A549 (cell line): ENCODE results near the gene MLLT3. TPM values are rescaled to one million over a fixed set of nuclear protein-coding genes. Genes with fewer than 3 reads are reported as not detected.
A peak's percentile ranks its signal among the peaks of the same experiment; 100 is the strongest.

Source experiments
- ATAC-seq, 2 experiments: fragments of 200-7000 bp in 1 of 2; fragments of >200 bp in 1 of 2; cut with Nextera tagmentation in 1 of 2; cut with Tn5 transposase in 1 of 2; 3 replicates each; pipeline versions ENCODE4 v1.8.0 to v1.9.1; 2018 to 2020; ENCODE audit warnings: mild to moderate bottlenecking in 1 of 2, moderate library complexity in 1 of 2
- CTCF ChIA-PET: fragments of 300-600 bp; sonication (Branson Sonifier 250); formaldehyde crosslinking; extraction: SDS; loops from one replicate; lab custom pipeline; 2021; ENCODE audit warnings: antibody characterized with exemption, inconsistent platforms; lab: Yijun Ruan, JAX
- POLR2A ChIA-PET: fragments of 350-600 bp; formaldehyde crosslinking; extraction: SDS; loops from one replicate; lab custom pipeline; 2021; ENCODE audit warnings: antibody characterized with exemption, inconsistent platforms; lab: Yijun Ruan, JAX
- DNase-seq, 2 experiments: peaks; one replicate each; pipeline versions ENCODE4 v3.0.0 to v3.0.0-alpha.2; 2011 to 2016; ENCODE audit warnings: low read depth in 1 of 2, low spot score in 1 of 2
- FAIRE-seq: peaks from 2 replicates; lab custom pipeline; 2011; peaks lifted over from hg19 to GRCh38; lab: Jason Lieb, UNC
- H3K27ac ChIP-seq, 2 experiments: fragments of >200 bp; sonication (Bioruptor Twin); formaldehyde crosslinking; 3 replicates each; pipeline ENCODE4 v1.5.1; 2016 to 2017
- H3K4me1 ChIP-seq: fragments of >200 bp; sonication (Bioruptor Twin); formaldehyde crosslinking; 3 replicates; pipeline ENCODE4 v1.6.1; 2016
- H3K4me2 ChIP-seq: fragments of >200 bp; sonication (Bioruptor Twin); formaldehyde crosslinking; 3 replicates; pipeline ENCODE4 v1.6.1; 2016
- H3K4me3 ChIP-seq: fragments of >200 bp; sonication (Bioruptor Twin); formaldehyde crosslinking; 3 replicates; pipeline ENCODE4 v1.5.1; 2016
- H3K9me3 ChIP-seq: fragments of >200 bp; sonication (Bioruptor Twin); formaldehyde crosslinking; 3 replicates; pipeline ENCODE4 v1.6.1; 2016
- CBX2 ChIP-seq: fragments of 200-600 bp; sonication (generic); IDR thresholded peaks from 2 replicates; pipeline ENCODE4 v1.6.1; 2016; ENCODE audit warnings: low read depth, mild to moderate bottlenecking, borderline replicate concordance
- CHD2 ChIP-seq: fragments of 150-350 bp; IDR thresholded peaks from 2 replicates; pipeline ENCODE4 v1.6.1; 2014; ENCODE audit warnings: low read length; ENCODE audit not compliant: partially characterized antibody
- CHD4 ChIP-seq: fragments of 200-600 bp; sonication (generic); IDR thresholded peaks from 2 replicates; pipeline ENCODE4 v1.6.1; 2016; ENCODE audit warnings: antibody characterized with exemption, mild to moderate bottlenecking, borderline replicate concordance
- EHF ChIP-seq: fragments of 250-450 bp; sonication (Bioruptor Pico); IDR thresholded peaks from 2 replicates; pipeline ENCODE4 v1.5.0; 2020; ENCODE audit warnings: mild to moderate bottlenecking
- EHMT2 ChIP-seq: fragments of 200-600 bp; sonication (generic); IDR thresholded peaks from 2 replicates; pipeline ENCODE4 v1.6.1; 2016; ENCODE audit warnings: antibody characterized with exemption, low read depth, mild to moderate bottlenecking, moderate library complexity
- FOSL2 ChIP-seq, 2 experiments: fragments of 450-650 bp in 1 of 2; fragments of >200 bp in 1 of 2; sonication (Bioruptor Twin) in 1 of 2; formaldehyde crosslinking; IDR thresholded peaks; 2 replicates each; pipeline versions ENCODE4 v1.5.0 to v1.6.1; 2016 to 2020; ENCODE audit warnings: mild to moderate bottlenecking in 1 of 2, moderate library complexity in 1 of 2
- FOXS1 ChIP-seq: fragments of 250-450 bp; sonication (Bioruptor Pico); IDR thresholded peaks from 2 replicates; pipeline ENCODE4 v1.5.0; 2020; ENCODE audit warnings: mild to moderate bottlenecking, moderate library complexity
- GATA3 ChIP-seq: IDR thresholded peaks from 2 replicates; pipeline ENCODE4 v1.6.1; 2012; ENCODE audit warnings: borderline replicate concordance
- HDAC2 ChIP-seq: fragments of 200-600 bp; sonication (generic); IDR thresholded peaks from 2 replicates; pipeline ENCODE4 v1.6.1; 2016
- HEYL ChIP-seq: fragments of 250-450 bp; sonication (Bioruptor Pico); IDR thresholded peaks from 2 replicates; pipeline ENCODE4 v1.8.0; 2021; ENCODE audit warnings: mild to moderate bottlenecking, moderate library complexity
- HOXA7 ChIP-seq: fragments of 250-450 bp; sonication (Bioruptor Pico); IDR thresholded peaks from 2 replicates; pipeline ENCODE4 v1.5.0; 2020; ENCODE audit warnings: mild to moderate bottlenecking, moderate library complexity
- JUN ChIP-seq, 2 experiments: fragments of >200 bp; sonication (Bioruptor Twin); formaldehyde crosslinking; IDR thresholded peaks; 2 replicates in 1 of 2; 3 replicates in 1 of 2; pipeline ENCODE4 v1.6.1; 2016 to 2017
- JUNB ChIP-seq: fragments of >200 bp; sonication (Bioruptor Twin); formaldehyde crosslinking; IDR thresholded peaks from 2 replicates; pipeline ENCODE4 v1.6.1; 2016
- KDM1A ChIP-seq: fragments of 200-600 bp; sonication (generic); IDR thresholded peaks from 2 replicates; pipeline ENCODE4 v1.6.1; 2016; ENCODE audit warnings: low read depth, mild to moderate bottlenecking
- KDM5A ChIP-seq: fragments of 200-600 bp; sonication (generic); IDR thresholded peaks from 2 replicates; pipeline ENCODE4 v1.6.1; 2016; ENCODE audit warnings: antibody characterized with exemption, mild to moderate bottlenecking
- MAZ ChIP-seq: fragments of 150-350 bp; IDR thresholded peaks from 2 replicates; pipeline ENCODE4 v1.6.1; 2014; ENCODE audit warnings: antibody characterized with exemption, low read depth, low read length, borderline replicate concordance
- MYC ChIP-seq: IDR thresholded peaks from 2 replicates; pipeline ENCODE4 v1.6.1; 2012; ENCODE audit warnings: mild to moderate bottlenecking, inconsistent platforms, low read length, improper control_type of control experiment, borderline replicate concordance
- NPAS2 ChIP-seq: fragments of 250-450 bp; sonication (Bioruptor Pico); IDR thresholded peaks from 2 replicates; pipeline ENCODE4 v1.8.0; 2022; ENCODE audit warnings: mild to moderate bottlenecking, moderate library complexity, borderline replicate concordance
- NR3C1 ChIP-seq: fragments of >200 bp; sonication (Bioruptor Twin); formaldehyde crosslinking; IDR thresholded peaks from 3 replicates; pipeline ENCODE4 v1.6.1; 2017
- PHF8 ChIP-seq: fragments of 200-600 bp; sonication (generic); IDR thresholded peaks from 2 replicates; pipeline ENCODE4 v1.6.1; 2016; ENCODE audit warnings: low read depth, mild to moderate bottlenecking, antibody characterized with exemption, moderate library complexity, borderline replicate concordance
- POLR2A ChIP-seq: IDR thresholded peaks from 2 replicates; pipeline ENCODE4 v1.6.1; 2012; ENCODE audit warnings: mild to moderate bottlenecking, low read length
- POLR2AphosphoS2 ChIP-seq: conservative IDR thresholded peaks from 2 replicates; pipeline ENCODE4 v1.6.1; 2012; ENCODE audit warnings: low read length, improper control_type of control experiment, inconsistent platforms
- RAD21 ChIP-seq, 2 experiments: fragments of >200 bp in 1 of 2; sonication (Bioruptor Twin) in 1 of 2; formaldehyde crosslinking in 1 of 2; IDR thresholded peaks in 1 of 2; conservative IDR thresholded peaks in 1 of 2; 2 replicates in 1 of 2; 3 replicates in 1 of 2; pipeline ENCODE4 v1.6.1; 2012 to 2018; ENCODE audit warnings: inconsistent platforms in 1 of 2
- SMC3 ChIP-seq: fragments of >200 bp; sonication (Bioruptor Twin); formaldehyde crosslinking; IDR thresholded peaks from 3 replicates; pipeline ENCODE4 v1.6.1; 2018; ENCODE audit warnings: inconsistent platforms
- TFCP2L1 ChIP-seq: fragments of 250-450 bp; sonication (Bioruptor Pico); IDR thresholded peaks from 2 replicates; pipeline ENCODE4 v1.5.0; 2021; ENCODE audit warnings: mild to moderate bottlenecking
- TP53 ChIP-seq: fragments of 250-450 bp; sonication (Bioruptor Pico); IDR thresholded peaks from 2 replicates; pipeline ENCODE4 v1.5.0; 2021; ENCODE audit warnings: mild to moderate bottlenecking, moderate library complexity
- ZSCAN20 ChIP-seq: fragments of 250-450 bp; sonication (Bioruptor Pico); IDR thresholded peaks from 2 replicates; pipeline ENCODE4 v1.8.0; 2022; ENCODE audit warnings: mild to moderate bottlenecking, moderate library complexity
- WGBS: methylation state at CpG from one replicate; pipeline ENCODE4 v1.1.6; 2017; ENCODE audit errors: missing lambda C conversion rate; 5-methylcytosine and 5-hydroxymethylcytosine counted together
- polyA plus RNA-seq, 4 experiments: library from polyadenylated mRNA; depleted of rRNA in 3 of 4; stranded (reverse); fragments of >200 nt; fragmentation: RNase III in 1 of 4; extraction: RNeasy Plus Mini Kit Qiagen cat#74134 plus additional on column Dnase treatment in 1 of 4; gene quantifications; 2 replicates in 3 of 4; 3 replicates in 1 of 4; pipeline ENCODE4 v1.2.3, GENCODE V29; 2011 to 2017
- TF ChIP-seq, protein P1 (sequence below): IDR thresholded peaks from 2 replicates; pipeline ENCODE4 v1.6.1; 2012; ENCODE audit warnings: low read depth, borderline replicate concordance
- TF ChIP-seq, protein P2 (sequence below): IDR thresholded peaks from 2 replicates; pipeline ENCODE4 v1.6.1; 2012
- TF ChIP-seq, protein P3 (sequence below): fragments of 150-350 bp; IDR thresholded peaks from 2 replicates; pipeline ENCODE4 v1.6.1; 2014; ENCODE audit warnings: low read depth, mild to moderate bottlenecking, low read length

MLLT3 gene
- polyA plus RNA-seq, 2 of the 4 experiments (the other 2 are of a cell fraction) = 14.3 to 47.6 TPM

DNA sequence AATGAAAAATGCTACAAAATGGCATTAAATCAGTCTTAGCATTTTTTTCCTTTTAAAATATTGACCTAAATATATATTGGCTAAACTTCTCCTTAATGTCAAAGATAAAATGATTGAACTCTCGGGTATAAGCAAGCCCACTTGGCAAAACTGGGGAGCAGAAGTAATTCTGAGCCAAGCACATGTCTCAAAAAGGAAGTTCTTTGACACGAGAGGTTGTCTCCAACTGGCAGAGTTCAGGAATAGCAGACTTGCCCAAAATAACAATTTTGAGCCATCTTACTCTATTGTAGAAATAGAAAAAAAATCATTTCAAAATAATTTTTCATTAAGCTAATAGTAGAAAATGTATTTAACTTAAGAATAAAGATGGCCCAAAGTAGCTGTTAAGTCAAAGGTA, 10.4 kb upstream of the MLLT3 start:
- FAIRE-seq = no peak

DNA sequence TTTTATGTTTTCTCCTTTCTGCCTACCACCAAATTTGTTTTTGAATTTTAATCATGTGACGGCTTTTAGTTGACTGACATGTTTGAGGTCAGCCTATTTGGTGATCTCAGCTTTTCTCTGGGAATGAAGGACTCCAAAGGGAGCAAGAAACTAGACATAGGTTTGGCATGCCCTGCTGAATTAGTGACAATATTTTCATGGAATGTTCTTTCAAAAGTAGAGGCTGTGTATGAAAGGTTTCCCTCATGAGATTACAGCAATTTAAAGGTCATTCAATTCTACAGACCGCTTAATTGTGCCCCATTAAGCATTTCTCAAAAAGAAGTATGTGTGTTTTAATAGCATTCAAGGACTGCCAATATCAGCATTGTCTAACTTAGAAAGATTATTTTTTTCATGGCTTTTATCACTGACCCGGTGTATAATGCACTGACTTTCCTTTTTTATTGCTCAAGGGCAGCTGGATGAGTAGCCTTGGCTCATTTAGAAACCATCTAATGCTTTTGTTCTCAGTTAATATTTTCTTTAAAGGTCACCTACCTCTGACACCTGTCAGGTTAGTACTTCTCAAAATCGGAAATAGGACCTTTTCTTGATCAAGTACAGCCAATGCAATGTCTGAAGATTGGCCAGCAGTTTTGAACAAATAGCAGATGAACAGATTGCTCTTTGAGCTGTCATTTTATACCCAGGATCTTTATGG, 8.1 kb upstream of the MLLT3 start:
- WGBS = 52% methylated on average over 4 of the region's 4 CpGs
- TF ChIP-seq NR3C1 = no peak
- TF ChIP-seq RAD21 (conservative IDR thresholded peaks at IDR 0.05 in 1 of 2, IDR thresholded peaks at IDR 0.05 in 1 of 2) = no peak
- TF ChIP-seq, protein P1, sequence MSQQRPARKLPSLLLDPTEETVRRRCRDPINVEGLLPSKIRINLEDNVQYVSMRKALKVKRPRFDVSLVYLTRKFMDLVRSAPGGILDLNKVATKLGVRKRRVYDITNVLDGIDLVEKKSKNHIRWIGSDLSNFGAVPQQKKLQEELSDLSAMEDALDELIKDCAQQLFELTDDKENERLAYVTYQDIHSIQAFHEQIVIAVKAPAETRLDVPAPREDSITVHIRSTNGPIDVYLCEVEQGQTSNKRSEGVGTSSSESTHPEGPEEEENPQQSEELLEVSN = no peak
- TF ChIP-seq CHD2 = no peak
- no peak for TF ChIP-seq KDM5A
- TF ChIP-seq JUN (IDR thresholded peaks at IDR 0.05) = no peak
- TF ChIP-seq TP53 (CRISPR knock-in tag) = no peak
- no peak for TF ChIP-seq EHMT2
- no peak for TF ChIP-seq HEYL (CRISPR knock-in tag)
- TF ChIP-seq FOSL2 (IDR thresholded peaks at IDR 0.05) = no peak
- no peak for TF ChIP-seq FOSL2 (CRISPR knock-in tag; IDR thresholded peaks at IDR 0.05)
- TF ChIP-seq MYC = no peak
- no peak for TF ChIP-seq GATA3
- no peak for TF ChIP-seq TFCP2L1 (CRISPR knock-in tag)
- no peak for TF ChIP-seq ZSCAN20 (CRISPR knock-in tag)
- TF ChIP-seq KDM1A = no peak
- TF ChIP-seq JUNB = no peak
- TF ChIP-seq SMC3 = no peak
- no peak for TF ChIP-seq CHD4
- POLR2A ChIA-PET = no interaction called here
- CTCF ChIA-PET = interaction anchor here (1.0 kb wide), 1 partner anchor 311 kb away, joined by 3 read pairs; no protein-coding TSS in a partner anchor
- no peak overlapping the region for H3K27ac ChIP-seq
- no peak for FAIRE-seq
- H3K9me3 ChIP-seq = no peaks in the 10 kb centered on the region
- no peak overlapping the region for H3K4me3 ChIP-seq
- H3K4me2 ChIP-seq = no peak overlapping the region
- ATAC-seq = no peak
- no peaks in the 10 kb centered on the region for H3K4me1 ChIP-seq
- DNase-seq = no peak

More for the DNA sequence above, 10.4 kb upstream of the MLLT3 start:
- ATAC-seq (no peak), DNase-seq (no peak)
- H3K27ac ChIP-seq = no peak overlapping the region
- no peaks in the 10 kb centered on the region for H3K4me1 ChIP-seq
- no peak overlapping the region for H3K4me2 ChIP-seq
- no peaks in the 10 kb centered on the region for H3K9me3 ChIP-seq
- no peak overlapping the region for H3K4me3 ChIP-seq
- ChIA-PET CTCF (interaction anchor here (1.3 kb wide), 1 partner anchor 8 kb away, joined by 3 read pairs; no protein-coding TSS in a partner anchor), POLR2A (no interaction called here)
- TF ChIP-seq MAZ (no peak), FOXS1 (CRISPR knock-in tag) (no peak), PHF8 (no peak), POLR2A (no peak)
- TF ChIP-seq, protein P2, sequence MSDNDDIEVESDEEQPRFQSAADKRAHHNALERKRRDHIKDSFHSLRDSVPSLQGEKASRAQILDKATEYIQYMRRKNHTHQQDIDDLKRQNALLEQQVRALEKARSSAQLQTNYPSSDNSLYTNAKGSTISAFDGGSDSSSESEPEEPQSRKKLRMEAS = no peak
- WGBS = 76% methylated on average over 2 of the region's 2 CpGs

DNA sequence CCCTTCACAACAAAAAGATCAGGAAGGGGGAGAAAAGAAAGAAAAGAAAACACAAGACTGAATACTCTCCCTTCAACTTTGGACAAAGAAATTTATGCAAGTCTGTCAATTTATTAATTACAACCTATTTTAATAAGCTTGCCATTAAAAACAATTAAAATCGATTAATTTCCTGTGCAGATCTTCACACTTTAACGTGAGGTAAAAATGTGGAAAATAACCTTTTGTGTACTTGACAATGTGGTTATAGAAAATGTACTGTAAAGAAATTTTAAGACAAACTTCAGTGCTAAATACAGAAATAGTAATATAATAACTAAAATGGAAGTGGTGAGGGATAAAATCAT, 2.7 kb upstream of the MLLT3 start:
- H3K4me3 ChIP-seq = peak overlapping the region; percentile 95

More for the DNA sequence above, 2.7 kb upstream of the MLLT3 start:
- 46% methylated on average over 2 of the region's 2 CpGs for WGBS
- TF ChIP-seq HOXA7 (CRISPR knock-in tag) (no peak), HDAC2 (no peak), POLR2A (no peak), CBX2 (no peak), POLR2AphosphoS2 (no peak), TFCP2L1 (CRISPR knock-in tag) (no peak), RAD21 (conservative IDR thresholded peaks at IDR 0.05 in 1 of 2, IDR thresholded peaks at IDR 0.05 in 1 of 2) (no peak), HEYL (CRISPR knock-in tag) (no peak), CHD4 (no peak), FOSL2 (IDR thresholded peaks at IDR 0.05) (no peak), FOSL2 (CRISPR knock-in tag; IDR thresholded peaks at IDR 0.05) (no peak), NPAS2 (CRISPR knock-in tag) (no peak), KDM1A (no peak), EHMT2 (no peak), EHF (CRISPR knock-in tag) (no peak)
- TF ChIP-seq, protein P1 = no peak
- TF ChIP-seq, protein P3, sequence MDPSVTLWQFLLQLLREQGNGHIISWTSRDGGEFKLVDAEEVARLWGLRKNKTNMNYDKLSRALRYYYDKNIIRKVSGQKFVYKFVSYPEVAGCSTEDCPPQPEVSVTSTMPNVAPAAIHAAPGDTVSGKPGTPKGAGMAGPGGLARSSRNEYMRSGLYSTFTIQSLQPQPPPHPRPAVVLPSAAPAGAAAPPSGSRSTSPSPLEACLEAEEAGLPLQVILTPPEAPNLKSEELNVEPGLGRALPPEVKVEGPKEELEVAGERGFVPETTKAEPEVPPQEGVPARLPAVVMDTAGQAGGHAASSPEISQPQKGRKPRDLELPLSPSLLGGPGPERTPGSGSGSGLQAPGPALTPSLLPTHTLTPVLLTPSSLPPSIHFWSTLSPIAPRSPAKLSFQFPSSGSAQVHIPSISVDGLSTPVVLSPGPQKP = no peak
- no peaks in the 10 kb centered on the region; the same call in 2 of the 3 replicates for H3K4me1 ChIP-seq
- CTCF ChIA-PET = interaction anchor here (0.7 to 7.0 kb wide), 55 partner anchors 8 to 496 kb away, joined by 3 to 84 read pairs (median 5); partner anchors contain the start of gene FOCAD
- ATAC-seq (no peak), DNase-seq (no peak), FAIRE-seq (no peak)
- no peaks in the 10 kb centered on the region for H3K9me3 ChIP-seq
- H3K27ac ChIP-seq = no peak overlapping the region
- peak overlapping the region; percentile 99 for H3K4me2 ChIP-seq
- POLR2A ChIA-PET = interaction anchor here (0.8 to 1.9 kb wide), 3 partner anchors 60 to 486 kb away, joined by 3 to 18 read pairs (median 5); partner anchors contain the start of gene FOCAD
